H1 (cell line): ENCODE measurements around the gene ACBD5. TPM values are rescaled to one million over a fixed set of nuclear protein-coding genes. Genes with fewer than 3 reads are reported as not detected.

Source experiments
- CTCF ChIA-PET: fragments of 300-600 bp; sonication (Branson Sonifier 250); formaldehyde crosslinking; loops from one replicate; lab custom pipeline; 2021; ENCODE audit not compliant: partially characterized antibody; lab: Charles Lee
- POLR2A ChIA-PET: fragments of 300-600 bp; sonication (Branson Sonifier 250); formaldehyde crosslinking; loops from one replicate; lab custom pipeline; 2021; ENCODE audit warnings: inconsistent platforms; ENCODE audit not compliant: partially characterized antibody; lab: Charles Lee
- DNase-seq, 2 experiments: peaks; one replicate each; pipeline versions ENCODE4 v3.0.0 to v3.0.0-alpha.2; 2010 to 2022; ENCODE audit warnings: low spot score in 2 of 2, low read depth in 1 of 2, mixed read lengths in 1 of 2
- FAIRE-seq: peaks from 2 replicates; lab custom pipeline; 2011; peaks lifted over from hg19 to GRCh38; lab: Jason Lieb, UNC
- H2AFZ ChIP-seq: 2 replicates; pipeline ENCODE4 v1.8.1; 2012; ENCODE audit warnings: low read length, inconsistent platforms
- H2AK5ac ChIP-seq: 2 replicates; pipeline ENCODE4 v1.6.1; 2013; ENCODE audit warnings: low read depth, low read length
- H2BK120ac ChIP-seq: replicated peaks from 2 replicates; pipeline ENCODE3; 2013; ENCODE audit warnings: low read depth, low read length, inconsistent platforms
- H2BK12ac ChIP-seq: 2 replicates; pipeline ENCODE4 v1.6.1; 2013; ENCODE audit warnings: low read depth, low read length
- H2BK15ac ChIP-seq: 2 replicates; pipeline ENCODE4 v1.6.1; 2013; ENCODE audit warnings: low read length
- H2BK20ac ChIP-seq: 2 replicates; pipeline ENCODE4 v1.6.1; 2013; ENCODE audit warnings: low read length
- H2BK5ac ChIP-seq: 2 replicates; pipeline ENCODE4 v1.6.1; 2013; ENCODE audit warnings: low read depth, low read length
- H3K14ac ChIP-seq: 2 replicates; pipeline ENCODE4 v1.6.1; 2013; ENCODE audit warnings: inconsistent platforms; ENCODE audit not compliant: insufficient read length
- H3K18ac ChIP-seq: 2 replicates; pipeline ENCODE4 v1.6.1; 2013; ENCODE audit warnings: low read length; ENCODE audit errors: extremely low read depth
- H3K23ac ChIP-seq: 2 replicates; pipeline ENCODE4 v1.6.1; 2013; ENCODE audit warnings: inconsistent platforms; ENCODE audit not compliant: insufficient read length
- H3K23me2 ChIP-seq: 2 replicates; pipeline ENCODE4 v1.6.1; 2013; ENCODE audit warnings: low read depth, low read length
- H3K27ac ChIP-seq: 2 replicates; pipeline ENCODE4 v1.6.1; 2011; ENCODE audit warnings: low read depth, low read length, inconsistent platforms
- H3K27me3 ChIP-seq, 4 experiments: replicated peaks in 1 of 4; 1 replicate in 1 of 4; 2 replicates in 3 of 4; pipeline versions ENCODE4 v1.6.1 to v1.8.1; 2011 to 2013; ENCODE audit warnings: low read length in 3 of 4, mild to moderate bottlenecking in 3 of 4, inconsistent platforms in 2 of 4, mixed read lengths in 2 of 4, moderate library complexity in 1 of 4; ENCODE audit not compliant: control insufficient read depth in 3 of 4, insufficient read depth in 3 of 4; ENCODE audit errors: extremely low read depth in 1 of 4
- H3K36me3 ChIP-seq, 4 experiments: 2 replicates each; pipeline versions ENCODE4 v1.6.1 to v1.8.1; 2011 to 2013; ENCODE audit warnings: mild to moderate bottlenecking in 4 of 4, low read length in 3 of 4, moderate library complexity in 2 of 4, control low read depth in 1 of 4, inconsistent platforms in 1 of 4; ENCODE audit not compliant: insufficient read depth in 4 of 4, control insufficient read depth in 2 of 4
- H3K4ac ChIP-seq: replicated peaks from 2 replicates; pipeline ENCODE3; 2013; ENCODE audit warnings: low read length, low read depth, mixed read lengths, inconsistent platforms; ENCODE audit not compliant: insufficient read length
- H3K4me1 ChIP-seq, 4 experiments: replicated peaks in 1 of 4; 1 replicate in 1 of 4; 2 replicates in 3 of 4; pipeline versions ENCODE4 v1.6.1 to v1.8.1; 2011 to 2013; ENCODE audit warnings: low read length in 3 of 4, inconsistent platforms in 2 of 4, mixed read lengths in 1 of 4; ENCODE audit not compliant: insufficient read depth in 4 of 4, control insufficient read depth in 3 of 4
- H3K4me2 ChIP-seq, 2 experiments: 2 replicates each; pipeline versions ENCODE4 v1.6.1 to v1.8.1; 2011 to 2013; ENCODE audit warnings: low read depth in 2 of 2, low read length in 2 of 2, control low read depth in 1 of 2, inconsistent platforms in 1 of 2, mild to moderate bottlenecking in 1 of 2; ENCODE audit not compliant: insufficient read depth in 1 of 2
- H3K4me3 ChIP-seq, 4 experiments: fragments of 200-600, 300-600 bp in 1 of 4; sonication (generic), shearing (Covaris generic), sonication (Bioruptor Twin) in 1 of 4; 2 replicates each; pipeline versions ENCODE4 v1.5.1 to v1.8.1; 2011 to 2016; ENCODE audit warnings: low read length in 4 of 4, low read depth in 3 of 4, control low read depth in 2 of 4, inconsistent platforms in 2 of 4, mild to moderate bottlenecking in 2 of 4, mixed read lengths in 1 of 4, moderate library complexity in 1 of 4; ENCODE audit not compliant: insufficient read depth in 2 of 4; ENCODE audit errors: extremely low read depth in 1 of 4
- H3K56ac ChIP-seq: replicated peaks from 2 replicates; pipeline ENCODE3; 2013; ENCODE audit warnings: low read depth, mild to moderate bottlenecking, mixed read lengths, low read length, inconsistent platforms; ENCODE audit not compliant: insufficient read length
- H3K79me1 ChIP-seq: 2 replicates; pipeline ENCODE4 v1.6.1; 2013; ENCODE audit warnings: low read depth, low read length, control low read depth
- H3K79me2 ChIP-seq, 2 experiments: 2 replicates each; pipeline versions ENCODE4 v1.6.1 to v1.8.1; 2012 to 2013; ENCODE audit warnings: low read length in 2 of 2, mild to moderate bottlenecking in 2 of 2, inconsistent platforms in 1 of 2; ENCODE audit not compliant: insufficient read depth in 2 of 2, control insufficient read depth in 1 of 2
- H3K9ac ChIP-seq, 4 experiments: replicated peaks in 1 of 4; 1 replicate in 1 of 4; 2 replicates in 3 of 4; pipeline versions ENCODE4 v1.6.1 to v1.8.1; 2011 to 2013; ENCODE audit warnings: low read depth in 3 of 4, low read length in 3 of 4, control low read depth in 2 of 4, mild to moderate bottlenecking in 2 of 4, moderate library complexity in 2 of 4, inconsistent platforms in 1 of 4; ENCODE audit errors: extremely low read depth in 1 of 4
- H3K9me3 ChIP-seq, 2 experiments: 2 replicates each; pipeline versions ENCODE4 v1.6.1 to v1.8.1; 2012 to 2013; ENCODE audit warnings: mild to moderate bottlenecking in 2 of 2, moderate library complexity in 2 of 2, control low read depth in 1 of 2, inconsistent platforms in 1 of 2, low read depth in 1 of 2, low read length in 1 of 2, mixed read lengths in 1 of 2; ENCODE audit not compliant: insufficient read depth in 2 of 2
- H4K20me1 ChIP-seq, 2 experiments: replicated peaks in 1 of 2; 2 replicates each; pipeline versions ENCODE3 to v1.8.1; 2011 to 2013; ENCODE audit warnings: inconsistent platforms in 2 of 2, low read length in 2 of 2, mild to moderate bottlenecking in 1 of 2; ENCODE audit not compliant: insufficient read depth in 2 of 2, control insufficient read depth in 1 of 2
- H4K5ac ChIP-seq: 2 replicates; pipeline ENCODE4 v1.6.1; 2013; ENCODE audit warnings: low read length, low read depth, mixed read lengths, inconsistent platforms; ENCODE audit not compliant: insufficient read length
- H4K8ac ChIP-seq: 2 replicates; pipeline ENCODE4 v1.8.0; 2013; ENCODE audit warnings: mild to moderate bottlenecking, moderate library complexity, low read length, inconsistent platforms; ENCODE audit not compliant: insufficient read depth; ENCODE audit errors: extremely low read depth
- H4K91ac ChIP-seq: replicated peaks from 2 replicates; pipeline ENCODE3; 2013; ENCODE audit warnings: low read length, mixed read lengths, inconsistent platforms; ENCODE audit not compliant: insufficient read length
- EP300 ChIP-seq, 2 experiments: IDR thresholded peaks; 1 replicate in 1 of 2; 2 replicates in 1 of 2; pipeline ENCODE4 v1.6.1; 2011 to 2012; ENCODE audit warnings: low read depth in 2 of 2, low read length in 2 of 2, mild to moderate bottlenecking in 2 of 2, borderline replicate concordance in 1 of 2, inconsistent platforms in 1 of 2, moderate library complexity in 1 of 2
- POLR2A ChIP-seq, 2 experiments: IDR thresholded peaks; 1 replicate in 1 of 2; 2 replicates in 1 of 2; pipeline ENCODE4 v1.6.1; 2011; ENCODE audit warnings: low read depth in 2 of 2, low read length in 2 of 2, mild to moderate bottlenecking in 2 of 2; ENCODE audit errors: control extremely low read depth in 1 of 2
- POLR2AphosphoS5 ChIP-seq: IDR thresholded peaks from 2 replicates; pipeline ENCODE4 v1.6.1; 2011; ENCODE audit warnings: low read depth, low read length
- WGBS, 2 experiments: shearing (Covaris generic) in 1 of 2; methylation state at CpG; one replicate each; pipeline versions ENCODE4 v1.1.6 to v1.1.7; 2013 to 2015; ENCODE audit warnings: low lambda C conversion rate in 2 of 2, mixed read lengths in 2 of 2, inconsistent platforms in 1 of 2, low coverage in 1 of 2, missing lambda C conversion rate in 1 of 2; ENCODE audit not compliant: insufficient replicate concordance in 2 of 2, insufficient coverage in 1 of 2, insufficient read length in 1 of 2; ENCODE audit errors: extremely low coverage in 1 of 2, missing lambda C conversion rate in 1 of 2; 5-methylcytosine and 5-hydroxymethylcytosine counted together
- polyA plus RNA-seq, 7 experiments: library from polyadenylated mRNA; depleted of rRNA in 3 of 7; stranded (reverse) in 5 of 7; unstranded in 2 of 7; fragments of >200 nt in 5 of 7; fragments of 200-250 nt in 2 of 7; gene quantifications; 1 replicate in 5 of 7; 2 replicates in 1 of 7; 4 replicates in 1 of 7; pipeline versions ENCODE4 v1.2.1 to v1.2.3, GENCODE V29; 2011 to 2013; ENCODE audit warnings: missing spikeins in 2 of 7, mixed read lengths in 2 of 7
- total RNA-seq: library from RNA; stranded (reverse); fragmentation: NEBNext Ultra II Directional; extraction: Animal tissue kit (Norgen Biotek cat#: 25700); gene quantifications from 2 replicates; pipeline ENCODE4 v1.2.1, GENCODE V29; 2021

ACBD5 gene
- total and polyA plus RNA-seq, 2 of the 8 experiments (the other 6 are each of a cell fraction or from before 2014, with no cell fraction given) = 4.6 to 15.9 TPM

DNA sequence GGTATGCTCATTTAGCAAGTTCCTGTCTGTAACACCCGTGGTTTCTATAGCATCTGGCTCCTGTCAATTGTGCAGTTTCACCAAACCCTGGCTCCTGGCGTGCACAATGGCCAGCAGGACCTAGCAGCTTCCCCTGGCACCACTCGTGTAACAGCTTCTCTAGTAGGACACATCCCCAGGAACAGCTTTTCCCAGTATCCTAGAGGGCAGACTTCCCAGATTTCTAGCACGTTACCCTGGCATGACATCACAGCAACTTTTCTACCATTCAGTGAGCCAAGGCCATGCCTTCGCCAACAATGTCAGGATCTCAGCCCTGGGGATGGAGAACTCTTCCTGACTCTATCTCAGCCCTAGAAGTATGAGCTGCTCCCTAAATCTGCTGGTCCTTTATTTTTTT, 92.9 kb downstream of the ACBD5 start:
- WGBS, 2 experiments = 91% methylated on average over 5 of the region's 5 CpGs; no CpG with 5 or more reads in 1 of the 2 experiments
- no peak for FAIRE-seq
- Histone ChIP-seq H2BK12ac (no peak overlapping the region), H3K27me3 (no peaks in the 10 kb centered on the region), H4K5ac (no peak overlapping the region), H2AFZ (no peak overlapping the region), H2AK5ac (no peak overlapping the region), H3K4me2 (no peak overlapping the region), H2BK5ac (no peak overlapping the region), H3K18ac (no peak overlapping the region), H3K79me1 (peaks cover 5% of the 10 kb centered on the region), H3K14ac (no peak overlapping the region), H3K9me3 (no peaks in the 10 kb centered on the region), H3K23ac (no peak overlapping the region), H3K4me3 (no peak overlapping the region), H4K8ac (no peak overlapping the region), H3K79me2 (peaks cover 17 to 84% of the 10 kb centered on the region in 2 experiments), H2BK20ac (no peak overlapping the region), H2BK15ac (no peak overlapping the region), H4K91ac (no peak overlapping the region), H3K56ac (no peak overlapping the region), H3K4ac (no peak overlapping the region), H3K36me3 (peaks cover 2 to 57% (median 30%) of the 10 kb centered on the region in 4 experiments), H3K4me1 (peaks cover 0 to 5% (median 0%) of the 10 kb centered on the region in 4 experiments; a peak in 2 of 7 replicates), H3K27ac (no peak overlapping the region), H3K23me2 (no peaks in the 10 kb centered on the region), H4K20me1 (peaks cover 4 to 7% of the 10 kb centered on the region in 2 experiments), H3K9ac (no peak overlapping the region), H2BK120ac (no peak overlapping the region)
- no peak for TF ChIP-seq EP300 (IDR thresholded peaks at IDR 0.05; ENCODE audit: borderline replicate concordance in 1 of 2, low read depth in 2 of 2, low read length in 2 of 2)
- 0 out of 2 replicates have a peak, but pooled peaks have one; percentile 40 for TF ChIP-seq POLR2AphosphoS5
- TF ChIP-seq POLR2A (IDR thresholded peaks at IDR 0.05; ENCODE audit: control extremely low read depth in 1 of 2, low read depth in 2 of 2, low read length in 2 of 2) = 0 out of 3 replicates have a peak, but pooled peaks of 1 of the 2 experiments have one; percentile 32
- POLR2A ChIA-PET = interaction anchor here (0.7 to 2.1 kb wide), 2 partner anchors 9 to 15 kb away, joined by 3 to 4 read pairs; no protein-coding TSS in a partner anchor
- CTCF ChIA-PET = interaction anchor here (0.6 to 1.2 kb wide), 2 partner anchors 40 to 537 kb away, joined by 3 read pairs; no protein-coding TSS in a partner anchor
- no peak for DNase-seq
